GM23338 (cell line): ENCODE data around the gene CEP350. TPM values are rescaled to one million over a fixed set of nuclear protein-coding genes. Genes with fewer than 3 reads are reported as not detected.

Experiments used
- ATAC-seq: fragments of 200-7000 bp; cut with Tn5 transposase; 3 replicates; pipeline ENCODE4 v1.9.1; 2020
- DNase-seq: peaks from one replicate; pipeline ENCODE4 v3.0.0-alpha.2; 2015; ENCODE audit warnings: low spot score
- H2AFZ ChIP-seq: fragments of 200-600 bp; sonication (generic); 2 replicates; pipeline ENCODE4 v1.8.0; 2016; ENCODE audit warnings: antibody characterized with exemption, mild to moderate bottlenecking, moderate library complexity
- H3F3A ChIP-seq: fragments of 200-600 bp; sonication (generic); replicated peaks from 2 replicates; pipeline ENCODE4 v1.8.0; 2017; ENCODE audit warnings: antibody characterized with exemption, mixed run types, low read depth
- H3K27ac ChIP-seq: fragments of 200-600 bp; sonication (generic); 2 replicates; pipeline ENCODE4 v1.6.1; 2016; ENCODE audit warnings: low read depth
- H3K27me3 ChIP-seq: fragments of 200-600 bp; sonication (generic); 2 replicates; pipeline ENCODE4 v1.8.0; 2016; ENCODE audit warnings: mild to moderate bottlenecking, mixed run types, moderate library complexity; ENCODE audit not compliant: insufficient read depth
- H3K36me3 ChIP-seq: fragments of 200-600 bp; sonication (generic); 2 replicates; pipeline ENCODE4 v1.8.0; 2016; ENCODE audit warnings: mild to moderate bottlenecking; ENCODE audit not compliant: insufficient read depth
- H3K4me1 ChIP-seq: fragments of 200-600 bp; sonication (generic); 2 replicates; pipeline ENCODE4 v1.8.0; 2016; ENCODE audit warnings: mild to moderate bottlenecking, moderate library complexity; ENCODE audit not compliant: insufficient read depth
- H3K4me2 ChIP-seq: fragments of 200-600 bp; sonication (generic); 2 replicates; pipeline ENCODE4 v1.7.1; 2017; ENCODE audit warnings: mixed run types
- H3K4me3 ChIP-seq: fragments of 200-600 bp; sonication (generic); 2 replicates; pipeline ENCODE4 v1.6.1; 2016; ENCODE audit warnings: mixed run types
- H3K79me2 ChIP-seq: fragments of 200-600 bp; sonication (generic); replicated peaks from 2 replicates; pipeline ENCODE4 v1.8.0; 2017; ENCODE audit warnings: mild to moderate bottlenecking; ENCODE audit not compliant: insufficient read depth
- H3K9me2 ChIP-seq: fragments of 200-600 bp; sonication (generic); 2 replicates; pipeline ENCODE4 v1.8.0; 2017; ENCODE audit not compliant: insufficient read depth
- H4K20me1 ChIP-seq: fragments of 200-600 bp; sonication (generic); replicated peaks from 2 replicates; pipeline ENCODE4 v1.8.0; 2017; ENCODE audit warnings: mild to moderate bottlenecking; ENCODE audit not compliant: insufficient read depth
- H3K27ac Mint-ChIP-seq: 2 replicates; pipeline ENCODE4 v1.8.0; 2020; ENCODE audit warnings: inconsistent platforms, mild to moderate bottlenecking, moderate library complexity, mixed read lengths
- H3K27me3 Mint-ChIP-seq: 3 replicates; pipeline ENCODE4 v1.8.0; 2022; ENCODE audit warnings: low read depth, mild to moderate bottlenecking, moderate library complexity, mixed read lengths, inconsistent platforms; ENCODE audit not compliant: insufficient read depth, poor library complexity
- H3K36me3 Mint-ChIP-seq: 3 replicates; pipeline ENCODE4 v1.8.0; 2021; ENCODE audit warnings: low read depth, mild to moderate bottlenecking, inconsistent platforms, moderate library complexity, mixed read lengths
- H3K4me1 Mint-ChIP-seq: 3 replicates; pipeline ENCODE4 v1.8.0; 2020; ENCODE audit warnings: mild to moderate bottlenecking, inconsistent platforms, mixed read lengths
- H3K4me3 Mint-ChIP-seq: 3 replicates; pipeline ENCODE4 v1.8.0; 2021; ENCODE audit warnings: moderate library complexity, mild to moderate bottlenecking, inconsistent platforms, mixed read lengths
- H3K9me3 Mint-ChIP-seq: 3 replicates; pipeline ENCODE4 v1.8.0; 2020; ENCODE audit warnings: moderate library complexity, mild to moderate bottlenecking, inconsistent platforms, mixed read lengths
- CREB1 ChIP-seq: fragments of 250-450 bp; sonication (Bioruptor Pico); IDR thresholded peaks from 2 replicates; pipeline ENCODE4 v1.5.0; 2020; ENCODE audit warnings: low read depth, mild to moderate bottlenecking, moderate library complexity
- CTCF ChIP-seq, 2 experiments: fragments of 200-600 bp in 1 of 2; sonication (generic) in 1 of 2; conservative IDR thresholded peaks; 2 replicates each; pipeline versions ENCODE4 v1.5.1 to v1.6.1; 2016 to 2017; ENCODE audit warnings: antibody characterized with exemption in 2 of 2, low read depth in 2 of 2, mild to moderate bottlenecking in 2 of 2, moderate library complexity in 1 of 2
- NANOG ChIP-seq: IDR thresholded peaks from 2 replicates; pipeline ENCODE4 v1.6.1; 2016; ENCODE audit warnings: antibody characterized with exemption, borderline replicate concordance
- POLR2AphosphoS5 ChIP-seq: IDR thresholded peaks from 2 replicates; pipeline ENCODE4 v1.6.1; 2016; ENCODE audit warnings: antibody characterized with exemption, low read depth
- STAT1 ChIP-seq: IDR thresholded peaks from one replicate; pipeline ENCODE4 v1.6.1; 2016; ENCODE audit warnings: antibody characterized with exemption; ENCODE audit not compliant: unreplicated experiment
- ZNF114 ChIP-seq: fragments of 250-450 bp; sonication (Bioruptor Pico); IDR thresholded peaks from 2 replicates; pipeline ENCODE4 v1.5.0; 2020; ENCODE audit warnings: mild to moderate bottlenecking, moderate library complexity
- ZNF331 ChIP-seq: fragments of 250-450 bp; sonication (Bioruptor Pico); IDR thresholded peaks from 2 replicates; pipeline ENCODE4 v1.5.0; 2020; ENCODE audit warnings: low read depth, mild to moderate bottlenecking, moderate library complexity
- ZNF462 ChIP-seq: fragments of 250-450 bp; sonication (Bioruptor Pico); IDR thresholded peaks from 2 replicates; pipeline ENCODE4 v1.5.0; 2020; ENCODE audit warnings: mild to moderate bottlenecking, moderate library complexity
- polyA plus RNA-seq: library from polyadenylated mRNA; unstranded; fragments of >200 nt; fragmentation: Nextera tagmentation; extraction: Ambion mirVana; gene quantifications from 2 replicates; pipeline ENCODE4 v1.2.1, GENCODE V29; 2016
- total RNA-seq: library from RNA; depleted of rRNA; stranded (reverse); fragments of >200 nt; shearing (Covaris generic); gene quantifications from 2 replicates; pipeline ENCODE4 v1.2.3, GENCODE V29; 2014

Gene CEP350
- total and polyA plus RNA-seq, 2 experiments from 2014 or later = 23.4 to 36.8 TPM

GRCh38 chr1:179955731-179956130 is 1.1 kb downstream of the CEP350 start:
- H3K9me3 Mint-ChIP-seq = no peaks in the 10 kb centered on the region
- Histone ChIP-seq H3K4me1 (peaks cover 9% of the 10 kb centered on the region; the same call in 1 of the 2 replicates), H4K20me1 (peaks cover 3% of the 10 kb centered on the region; the same call in 1 of the 2 replicates), H3K4me3 (peak overlapping the region; percentile 66), H2AFZ (no peak overlapping the region), H3K4me2 (peak overlapping the region; percentile 79), H3F3A (0 out of 2 replicates have a peak, but pooled peaks cover 3% of the 10 kb centered on the region), H3K79me2 (peaks cover 52% of the 10 kb centered on the region), H3K9me2 (no peaks in the 10 kb centered on the region), H3K27me3 (no peaks in the 10 kb centered on the region), H3K36me3 (no peaks in the 10 kb centered on the region), H3K27ac (peak overlapping the region; percentile 82)
- no peak for ATAC-seq
- H3K27ac Mint-ChIP-seq = peak overlapping the region; percentile 81; the same call in 1 of the 2 replicates
- H3K4me1 Mint-ChIP-seq = peaks cover 14% of the 10 kb centered on the region; the same call in 2 of the 3 replicates
- peak overlapping the region; percentile 83 for H3K4me3 Mint-ChIP-seq
- no peak for DNase-seq
- no peaks in the 10 kb centered on the region for H3K36me3 Mint-ChIP-seq
- TF ChIP-seq ZNF114 (CRISPR knock-in tag) = no peak
- no peak for TF ChIP-seq NANOG
- TF ChIP-seq CREB1 (CRISPR knock-in tag) = no peak
- TF ChIP-seq ZNF462 = no peak
- TF ChIP-seq CTCF (conservative IDR thresholded peaks at IDR 0.05; ENCODE audit: low read depth in 2 of 2) = no peak
- TF ChIP-seq ZNF331 (CRISPR knock-in tag) = no peak
- no peak for TF ChIP-seq STAT1
- TF ChIP-seq POLR2AphosphoS5 = no peak
- H3K27me3 Mint-ChIP-seq = no peaks in the 10 kb centered on the region
